NCI-H82 (cell line): Measurements from ENCODE around the gene SNRNP25.
"Not testable (repeated sequence)": the region's sequence is repeated elsewhere in the genome, so short reads cannot be mapped to it uniquely, and the experiment has no call there.

Experiments
- DNase-seq: peaks from one replicate; lab custom pipeline; 2025; lab: John Stamatoyannopoulos, UW

The SNRNP25 gene

DNA sequence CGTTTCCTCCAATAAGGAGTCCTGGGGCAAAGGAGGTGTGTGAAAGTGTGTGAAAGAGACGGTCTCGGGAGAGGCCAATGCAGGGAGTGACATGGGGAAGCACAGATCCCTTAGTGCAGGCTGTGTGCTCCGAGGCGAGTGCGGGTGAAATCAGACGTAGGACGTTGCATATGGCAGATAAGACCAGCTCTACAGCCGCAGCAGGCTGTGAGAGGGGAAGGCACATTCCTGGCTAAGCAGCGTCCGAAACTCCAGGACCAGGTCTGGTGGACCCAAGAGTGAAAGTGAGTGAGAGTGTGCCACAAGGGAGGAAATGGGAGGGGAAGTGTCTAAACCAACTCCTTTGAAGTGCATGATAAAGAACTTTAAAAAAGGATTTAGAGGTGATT is 11.6 kb upstream of the SNRNP25 start:
- no peak for DNase-seq

DNA sequence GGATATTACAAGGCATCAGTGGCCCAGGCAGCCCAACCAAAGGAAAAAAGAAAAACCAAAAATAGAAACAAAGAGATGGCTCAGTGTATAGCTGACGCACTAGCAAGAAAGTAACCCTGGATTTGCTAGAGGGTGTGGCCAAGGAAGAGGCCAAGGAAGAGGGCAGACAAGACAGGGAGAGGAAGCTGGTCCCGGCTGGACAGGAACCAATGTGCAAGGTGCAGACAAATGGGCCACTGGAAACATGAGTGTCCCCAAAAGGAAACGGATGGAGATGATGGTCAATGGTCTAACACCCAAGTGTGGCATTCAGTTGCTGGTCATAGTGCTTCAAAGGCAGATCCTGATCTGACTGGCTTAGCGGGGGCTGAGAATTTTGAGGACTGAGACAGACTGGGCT is 10.9 kb upstream of the SNRNP25 start:
- DNase-seq = no peak

DNA sequence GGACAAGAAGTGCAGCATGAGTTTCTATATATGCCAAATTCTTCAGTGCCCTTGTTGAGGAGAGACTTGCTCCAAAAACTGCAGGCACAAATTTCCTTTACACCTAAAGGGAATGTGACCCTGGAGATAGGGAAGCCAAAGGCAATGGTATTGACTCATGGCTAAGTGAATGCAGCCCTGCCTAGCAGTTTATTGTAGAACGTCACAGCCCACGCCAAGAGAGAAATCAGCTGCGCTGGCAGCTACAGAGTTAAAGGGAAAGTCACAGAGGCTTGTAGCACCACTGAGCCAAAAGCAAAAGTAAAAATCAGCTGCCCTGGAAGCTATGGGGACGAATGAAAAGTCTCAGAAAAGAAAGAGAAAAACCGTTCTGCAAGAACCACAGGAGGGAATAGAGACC is 10.3 kb upstream of the SNRNP25 start:
- no peak for DNase-seq

DNA sequence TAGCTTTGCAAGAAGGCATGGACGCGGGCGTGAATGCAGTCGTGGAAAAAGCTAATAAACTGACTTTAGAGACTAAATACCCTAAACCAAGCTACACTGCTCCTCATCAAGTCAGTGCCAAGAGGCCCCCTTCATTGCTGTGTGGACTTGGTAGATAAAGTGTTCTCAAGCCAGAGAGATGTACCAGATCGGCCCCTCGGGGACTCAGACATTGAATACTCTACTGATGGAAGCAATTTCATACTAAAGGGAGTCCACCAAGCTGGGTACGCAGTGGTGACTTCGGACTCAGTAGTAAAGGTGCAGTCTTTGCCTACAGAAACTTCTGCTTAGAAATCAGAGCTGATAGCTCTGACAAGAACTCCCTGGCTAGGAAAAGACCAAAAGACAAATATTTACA is 9.0 kb upstream of the SNRNP25 start:
- DNase-seq = no peak

DNA sequence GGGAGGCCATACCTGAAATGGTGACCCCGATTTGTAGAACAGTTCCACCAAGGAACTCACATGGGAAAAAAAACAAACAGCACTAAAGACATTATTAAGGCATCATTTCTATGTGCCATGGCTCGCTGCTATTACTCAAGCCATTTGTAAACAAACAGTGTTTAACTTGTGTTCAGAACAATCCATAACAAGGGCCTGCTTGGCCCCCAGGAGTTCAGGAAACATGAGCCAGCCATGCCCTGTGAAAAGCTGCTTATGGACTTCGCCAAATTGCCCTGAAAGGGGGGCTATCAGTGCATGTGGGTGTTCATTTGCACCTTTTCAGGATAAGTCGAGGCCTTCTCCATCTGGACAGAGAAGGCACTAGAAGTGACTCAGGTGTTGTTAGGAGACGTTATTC is 8.2 kb upstream of the SNRNP25 start:
- peak; percentile 85 for DNase-seq

DNA sequence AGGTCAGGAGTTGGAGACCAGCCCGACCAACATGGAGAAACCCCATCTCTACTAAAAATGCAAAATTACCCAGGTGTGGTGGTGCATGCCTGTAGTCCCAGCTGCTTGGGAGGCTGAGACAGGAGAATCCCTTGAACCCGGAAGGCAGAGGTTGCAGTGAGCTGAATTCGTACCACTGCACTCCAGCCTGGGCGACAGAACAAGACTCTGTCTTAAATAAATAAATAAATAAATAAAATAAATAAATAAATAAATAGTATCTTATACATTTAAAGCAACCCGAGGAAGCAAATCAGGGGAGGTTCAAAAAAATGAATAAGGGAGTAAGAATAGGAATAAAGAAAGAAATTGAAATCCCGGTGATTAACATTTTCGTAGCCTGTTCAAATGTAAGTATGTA is 7.1 kb upstream of the SNRNP25 start:
- DNase-seq = not testable (repeated sequence)

DNA sequence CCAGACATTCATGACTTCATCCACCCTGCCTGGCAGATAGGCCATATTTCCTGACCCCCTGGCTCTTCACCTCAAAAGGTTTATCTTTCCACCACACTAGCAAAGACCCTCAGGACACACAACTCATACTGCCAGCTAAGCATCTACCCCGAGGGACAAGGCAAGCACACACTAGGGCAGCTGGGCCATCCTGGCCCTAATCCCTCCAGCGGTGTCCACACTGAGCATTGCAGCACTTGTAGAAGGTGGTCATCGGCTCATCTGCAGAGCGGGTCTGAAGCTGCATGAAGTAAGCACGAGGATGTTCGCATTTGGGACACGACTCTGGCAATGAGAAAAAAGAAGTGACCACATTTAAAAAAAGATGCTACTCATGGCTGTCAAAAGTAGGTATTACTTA is 6.4 kb upstream of the SNRNP25 start:
- no peak for DNase-seq

DNA sequence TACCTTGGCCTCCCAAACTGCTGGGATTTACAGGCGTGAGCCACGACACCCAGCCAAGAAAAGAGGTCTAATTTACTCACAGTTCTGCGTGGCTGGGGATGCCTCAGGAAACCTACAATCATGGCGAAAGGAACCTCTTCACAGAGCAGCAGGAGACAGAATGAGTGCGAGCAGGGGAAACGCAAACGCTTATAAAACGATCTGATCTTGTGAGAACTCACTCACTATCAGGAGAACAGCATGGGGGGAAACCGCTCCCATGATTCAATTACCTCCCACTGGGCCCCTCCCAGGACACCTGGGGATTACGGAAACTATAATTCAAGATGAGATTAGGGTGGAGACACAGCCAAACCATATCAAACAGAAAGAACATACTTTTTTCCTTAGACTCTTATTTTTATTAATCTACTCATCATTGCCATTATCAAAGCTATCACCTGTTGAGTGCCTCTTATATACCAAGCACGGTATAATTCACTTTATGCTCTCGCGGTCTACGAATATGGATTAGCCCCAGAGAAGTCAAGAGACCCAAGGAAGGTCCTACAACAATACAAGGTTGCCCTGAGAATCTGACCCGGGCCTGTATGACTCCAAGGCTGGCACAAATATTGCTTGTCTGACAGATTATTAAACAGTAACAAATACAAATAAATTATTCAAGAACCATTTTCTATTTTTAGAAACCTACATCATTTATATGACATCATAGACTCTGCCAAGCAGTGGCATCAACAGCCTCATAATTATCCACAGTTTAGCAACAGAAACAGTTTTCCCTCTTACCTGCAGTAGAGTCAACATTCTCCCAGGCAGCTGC is 2.6 kb upstream of the SNRNP25 start:
- DNase-seq = peak; percentile 51

DNA sequence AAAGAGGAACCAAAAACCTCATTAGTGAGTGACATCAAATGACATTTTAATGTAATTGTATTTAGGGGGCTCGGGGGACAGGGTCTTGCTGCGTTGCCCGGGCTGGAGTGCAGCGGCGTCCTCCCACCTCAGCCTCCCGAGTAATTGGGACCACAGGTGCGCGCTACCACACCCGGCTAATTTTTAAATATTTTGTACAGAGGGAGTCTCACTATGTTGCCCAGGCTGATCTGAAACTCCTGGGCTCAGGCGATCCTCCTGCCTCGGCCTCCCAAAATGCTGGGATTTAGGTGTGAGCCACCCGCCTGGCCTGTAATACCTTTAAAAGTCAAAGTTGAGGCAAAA is 581 bp downstream of the SNRNP25 start:
- no peak for DNase-seq

DNA sequence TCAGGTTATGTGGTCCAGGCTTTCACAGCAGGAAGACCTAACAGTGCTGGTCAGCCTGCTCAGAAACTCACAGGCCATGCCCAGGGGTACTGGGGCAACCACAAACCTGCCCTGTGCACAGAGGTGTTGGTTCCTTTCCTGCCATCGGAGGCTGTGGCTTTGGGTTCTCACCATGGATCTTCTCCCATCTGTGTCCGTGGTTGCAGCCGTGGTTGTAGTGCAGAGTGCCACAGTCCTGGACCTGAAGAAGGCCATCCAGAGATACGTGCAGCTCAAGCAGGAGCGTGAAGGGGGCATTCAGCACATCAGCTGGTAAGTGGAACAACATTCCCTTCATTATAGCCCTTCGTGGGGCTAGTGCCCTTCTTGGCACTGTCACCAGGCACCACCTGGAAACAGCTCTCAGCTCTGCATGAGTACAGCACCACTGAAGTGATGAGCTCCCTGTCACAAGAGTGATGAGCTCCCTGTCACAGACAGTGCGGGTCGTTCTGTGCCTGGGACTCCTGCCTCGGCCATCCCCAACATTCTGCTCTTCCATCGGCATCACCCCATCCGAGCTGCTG is 2.0 kb downstream of the SNRNP25 start:
- DNase-seq = no peak

DNA sequence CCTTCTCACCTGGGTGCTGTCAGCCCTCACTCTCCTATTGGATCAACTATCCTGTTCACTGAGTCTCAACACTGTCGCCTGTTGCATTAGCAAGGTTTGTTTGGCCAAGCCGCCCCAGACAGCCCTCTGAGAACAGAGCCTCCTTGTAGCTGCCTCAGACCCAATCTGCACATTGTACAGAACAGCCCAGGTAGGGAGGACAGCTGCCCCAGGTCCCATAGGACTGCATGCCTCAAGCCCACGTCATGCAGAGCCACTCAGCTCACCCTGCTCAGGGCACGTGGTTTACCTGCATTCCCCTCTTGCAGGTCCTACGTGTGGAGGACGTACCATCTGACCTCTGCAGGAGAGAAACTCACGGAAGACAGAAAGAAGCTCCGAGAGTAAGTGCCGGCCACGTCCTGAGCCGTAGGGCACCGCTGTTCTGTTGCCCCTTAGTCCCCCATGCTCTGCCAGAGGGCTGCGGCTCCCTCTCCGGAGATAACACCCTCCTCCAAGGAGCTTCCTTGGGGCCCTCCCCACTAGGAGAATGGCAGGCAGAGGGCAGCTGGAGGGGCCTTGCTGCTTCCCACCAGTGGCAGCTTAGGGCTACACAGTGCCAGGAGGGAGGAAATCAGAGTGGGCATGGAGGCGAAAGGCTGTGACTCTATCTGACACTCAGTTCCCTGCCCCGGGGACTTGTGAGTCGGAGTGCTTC is 2.8 kb downstream of the SNRNP25 start:
- no peak for DNase-seq

DNA sequence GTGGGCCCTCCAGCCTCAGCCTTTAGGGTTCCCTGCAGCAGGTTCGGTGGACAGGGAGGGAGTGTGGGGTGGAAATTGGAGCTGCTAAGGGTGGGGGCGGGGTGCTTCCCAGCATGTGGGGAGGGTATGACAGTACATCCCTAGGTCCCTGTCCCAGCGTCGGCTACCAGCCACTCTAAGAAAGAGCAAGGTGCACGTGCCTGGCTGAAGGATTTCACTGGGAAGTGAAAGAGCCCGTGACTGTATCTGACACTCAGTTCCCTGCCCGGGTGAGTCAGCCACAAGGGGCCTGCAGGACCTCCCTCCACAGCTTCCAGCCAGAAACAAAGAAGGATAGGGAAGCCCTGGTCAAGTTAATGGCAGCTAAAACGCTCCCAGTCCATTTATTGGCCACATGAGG is 4.1 kb downstream of the SNRNP25 start:
- no peak for DNase-seq

DNA sequence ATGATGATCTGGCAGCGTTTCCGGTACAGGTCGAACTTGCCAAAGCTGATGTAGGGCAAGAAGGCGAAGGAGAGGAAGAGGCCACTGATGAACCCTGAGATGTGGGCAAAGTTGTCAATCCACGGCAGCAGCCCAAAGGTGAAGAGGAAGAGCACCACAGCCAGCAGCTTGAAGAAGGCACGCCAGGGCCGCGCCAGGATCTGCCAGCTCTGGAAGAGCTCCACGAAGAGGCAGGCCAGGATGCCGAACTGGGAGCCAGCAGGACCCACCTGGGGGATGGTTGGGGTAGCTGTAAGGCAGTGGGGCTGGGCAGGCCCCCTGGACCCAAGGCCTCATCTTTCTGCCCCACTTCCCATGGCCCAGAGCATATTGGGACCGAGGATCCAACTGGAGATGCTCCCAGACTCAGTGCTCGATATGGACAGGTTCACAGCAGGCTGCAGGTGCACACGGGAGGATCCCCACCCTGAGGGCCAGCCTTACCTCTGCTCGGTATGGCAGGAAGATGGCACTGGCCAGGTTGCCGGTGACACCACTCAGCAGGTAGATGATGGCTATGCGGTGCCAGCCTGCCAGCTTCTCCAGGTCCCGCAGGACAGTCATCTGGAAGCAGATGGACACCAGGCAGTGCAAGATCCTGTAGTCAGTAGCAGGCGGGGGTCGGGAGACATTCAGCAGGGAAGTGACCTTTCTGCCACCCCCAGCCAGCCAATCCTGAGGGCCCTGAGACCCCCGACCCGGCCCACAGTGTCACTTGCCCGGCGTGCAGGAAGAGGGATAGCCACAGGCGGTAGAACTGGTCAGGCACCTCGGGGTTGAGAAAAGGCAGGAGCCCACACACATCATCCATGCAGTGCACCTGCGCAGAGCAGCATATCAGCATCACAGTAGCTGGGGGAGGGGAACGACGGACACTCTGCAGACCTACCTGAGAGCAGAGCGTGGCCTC is 5.1 kb downstream of the SNRNP25 start:
- DNase-seq = no peak

DNA sequence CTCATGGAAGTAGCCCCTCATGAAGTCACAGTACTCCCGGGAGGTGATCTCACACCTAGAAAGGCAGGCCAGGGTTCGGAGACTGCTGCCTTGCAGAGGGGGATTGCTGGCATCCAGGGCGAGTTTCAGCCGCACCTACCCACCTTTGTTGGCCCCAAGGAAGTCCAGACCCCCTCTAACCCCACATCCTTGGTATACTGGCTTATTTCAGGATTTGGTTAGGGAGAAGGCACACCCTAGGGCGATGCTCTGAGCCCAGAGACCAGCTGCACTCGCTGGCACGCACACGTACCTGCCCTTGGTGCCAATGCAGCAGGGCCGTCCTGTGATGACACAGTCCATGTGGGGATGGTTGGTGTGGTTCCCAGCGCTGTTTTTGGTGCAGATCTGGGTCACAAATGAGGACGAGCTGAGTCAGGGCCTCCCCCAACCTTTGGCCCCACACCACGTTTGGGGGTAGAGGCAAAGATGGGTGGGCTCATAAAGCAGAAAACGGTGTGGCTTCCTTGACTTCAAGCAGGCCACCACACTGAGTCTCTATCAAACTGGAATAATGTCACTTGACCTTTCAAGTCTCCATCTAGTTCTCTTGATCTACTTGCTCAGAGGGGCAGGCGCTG is 5.9 kb downstream of the SNRNP25 start:
- no peak for DNase-seq

DNA sequence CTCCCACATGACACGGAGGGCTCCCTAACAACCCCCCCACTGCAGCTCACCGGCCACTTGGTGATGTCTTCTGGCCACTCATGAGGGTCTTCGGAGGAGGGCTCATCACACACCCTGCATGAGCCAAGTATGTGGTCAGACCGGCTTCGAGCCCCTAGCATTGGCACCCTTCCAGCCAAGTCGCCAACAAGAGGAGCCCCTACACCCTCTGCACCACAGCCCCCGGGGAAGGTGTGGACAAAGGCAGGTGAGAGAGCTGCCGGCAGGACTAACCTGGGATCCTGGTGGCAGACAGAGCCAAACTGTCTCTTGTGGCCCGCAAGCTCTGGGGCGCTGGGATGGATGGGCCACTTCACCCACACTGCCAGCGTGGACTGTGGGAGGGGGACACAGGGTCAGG is 6.5 kb downstream of the SNRNP25 start:
- no peak for DNase-seq

DNA sequence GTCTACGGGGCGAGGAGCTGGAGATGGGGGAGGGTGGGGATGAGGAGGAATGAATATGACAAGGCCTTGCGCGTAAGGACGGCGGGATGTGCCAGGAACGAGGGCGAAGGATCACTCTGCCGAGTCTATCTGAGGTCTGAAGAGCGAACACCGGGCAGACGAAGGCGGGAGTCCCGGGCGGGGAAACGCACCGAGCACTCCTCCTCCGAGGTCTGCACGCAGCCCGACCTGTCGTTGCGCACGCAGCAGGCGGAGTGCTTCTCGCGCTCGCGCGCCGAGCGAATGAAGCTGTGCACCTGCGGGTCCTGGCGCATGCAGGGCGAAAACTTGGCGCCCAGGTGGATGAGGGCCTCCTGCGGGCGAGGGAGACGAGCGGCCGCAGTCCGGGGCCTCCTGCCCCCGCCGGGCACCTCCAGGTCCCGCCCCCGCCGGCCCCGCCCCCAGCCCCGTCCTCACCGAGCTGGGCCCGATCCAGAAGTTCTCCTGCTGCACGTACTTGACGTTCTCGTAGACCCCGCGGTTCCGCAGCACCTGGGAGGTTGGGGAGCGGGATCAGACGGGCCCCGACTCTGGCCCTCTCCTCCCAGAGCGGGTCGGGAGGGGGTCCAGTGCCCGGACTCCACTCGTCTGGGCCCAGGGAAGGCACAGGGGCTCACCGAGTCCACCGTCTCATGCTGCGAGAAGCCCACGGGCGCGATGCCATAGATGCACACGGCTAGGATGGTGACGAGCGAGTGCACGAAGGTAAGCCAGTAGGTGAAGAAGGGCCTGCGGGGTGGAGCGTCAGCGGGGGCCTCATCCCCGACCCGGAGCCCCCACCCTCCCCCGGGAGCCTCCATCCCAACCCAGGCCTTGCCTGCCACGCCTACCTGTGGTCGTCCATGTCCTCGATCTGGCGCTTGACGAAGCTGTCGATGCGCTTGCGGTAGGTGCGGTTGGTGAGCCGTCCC is 7.6 kb downstream of the SNRNP25 start:
- DNase-seq = peak; percentile 30

DNA sequence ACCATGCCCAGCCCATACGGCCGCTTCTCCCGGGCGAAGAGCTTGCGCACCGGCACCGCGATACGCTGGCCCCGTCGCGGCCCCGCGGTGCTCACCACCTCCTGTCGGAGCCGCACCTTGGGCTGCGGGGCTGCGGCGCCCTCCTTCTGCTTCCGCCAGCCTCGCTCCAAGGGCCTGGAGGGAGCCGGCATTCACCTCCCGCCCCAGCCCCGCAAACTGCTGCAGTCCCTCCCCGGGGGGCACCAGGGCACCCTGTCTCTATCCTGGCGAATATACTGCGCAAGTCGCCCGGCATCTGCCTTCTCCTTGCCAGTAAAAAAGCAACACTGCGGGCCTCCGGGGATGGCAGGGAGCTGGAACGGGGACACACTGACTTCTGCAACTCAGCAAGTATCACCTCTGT is 8.3 kb downstream of the SNRNP25 start:
- no peak for DNase-seq

DNA sequence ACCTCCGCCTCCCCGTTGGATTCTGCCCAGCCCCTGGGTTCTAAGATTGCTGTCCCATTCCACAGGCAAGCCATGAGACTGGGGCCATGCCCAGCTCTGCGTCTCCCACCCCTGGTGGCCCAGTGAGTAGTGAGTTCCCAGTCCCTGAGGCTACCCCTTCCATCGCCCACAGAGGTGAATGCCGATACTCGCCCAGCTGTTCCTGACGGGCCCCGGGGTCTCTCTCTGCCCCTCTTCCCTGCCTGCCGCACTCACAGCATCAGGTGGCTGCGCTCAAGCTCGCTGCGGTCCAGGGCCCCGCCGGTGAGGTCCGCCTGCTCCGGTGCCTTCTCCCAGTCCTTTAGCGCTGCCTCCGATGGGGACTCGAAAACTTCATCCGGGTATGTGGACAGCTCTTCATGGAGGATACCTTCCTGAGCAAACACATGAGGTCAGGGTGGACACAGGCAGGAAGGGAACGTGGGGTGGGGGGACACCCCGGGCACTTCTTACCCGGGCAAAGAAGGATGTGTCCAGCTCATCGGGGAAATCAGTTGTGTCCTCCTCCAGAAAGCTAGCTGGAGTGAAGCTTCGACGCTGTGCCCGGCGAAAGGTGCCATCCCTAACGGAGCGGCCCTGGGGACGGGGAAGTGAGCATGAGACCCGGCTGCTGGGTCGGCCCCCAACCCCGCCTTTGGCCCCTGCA is 8.8 kb downstream of the SNRNP25 start:
- no peak for DNase-seq

DNA sequence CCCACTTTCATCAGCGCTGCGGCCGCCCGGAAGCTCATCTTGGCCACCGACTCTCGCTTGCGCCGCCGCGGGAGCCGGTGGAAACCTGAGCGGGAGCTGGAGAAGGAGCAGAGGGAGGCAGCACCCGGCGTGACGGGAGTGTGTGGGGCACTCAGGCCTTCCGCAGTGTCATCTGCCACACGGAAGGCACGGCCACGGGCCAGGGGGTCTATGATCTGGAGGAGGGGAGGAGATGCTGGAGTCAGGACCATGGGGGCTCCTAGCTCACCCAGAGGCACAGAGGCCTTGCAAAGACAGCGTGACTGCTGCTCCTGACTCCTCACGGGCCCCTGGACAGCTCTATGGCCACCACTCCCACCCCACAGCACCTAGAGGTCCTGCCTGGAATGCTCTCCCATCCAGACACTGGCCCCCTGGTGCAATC is 9.4 kb downstream of the SNRNP25 start:
- DNase-seq = no peak

DNA sequence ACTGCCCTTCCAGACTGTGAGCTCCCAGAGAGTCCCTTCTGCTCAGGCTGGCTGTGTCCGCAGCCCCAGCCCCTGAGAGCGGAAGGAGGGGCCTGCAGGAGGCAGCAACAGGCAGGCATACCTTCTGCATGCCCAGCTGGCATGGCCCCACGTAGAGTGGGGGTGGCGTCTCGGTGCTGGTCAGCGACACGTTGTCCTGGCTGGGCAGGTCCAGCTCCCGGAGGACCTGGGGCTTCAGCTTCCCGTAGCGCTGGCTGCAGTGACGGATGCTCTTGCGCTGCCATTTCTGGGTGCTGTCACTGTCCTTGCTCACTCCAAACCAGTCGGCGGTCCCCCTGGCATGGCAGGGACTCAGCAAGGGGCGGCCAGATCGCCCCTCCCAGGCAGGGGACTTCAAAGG is 9.8 kb downstream of the SNRNP25 start:
- DNase-seq = no peak
